ENCODE data around the gene BCL2L14.

BCL2L14 gene

GRCh38 chr12:12088761-12089160 lies 18.0 kb downstream of the BCL2L14 start:
- no peaks in the 10 kb centered on the region for H3K9me3 ChIP-seq (ENCODE audit: control insufficient read depth, insufficient read depth, low read depth, low read length)
- no peaks in the 10 kb centered on the region for H3K4me1 ChIP-seq (ENCODE audit: control insufficient read depth, insufficient read depth, low read length)
- H3K36me3 ChIP-seq (ENCODE audit: control insufficient read depth in 2 of 2, insufficient read depth in 1 of 2, low read length in 2 of 2), result no peaks in the 10 kb centered on the region
- ChIA-PET CTCF (no interaction called here), POLR2A (no interaction called here)
- no peak overlapping the region for H3K27ac ChIP-seq (ENCODE audit: extremely low read depth, low read depth, low read length)
- peak; percentile 53 for TF ChIP-seq ZNF335 (tag by site-specific recombination; conservative IDR thresholded peaks at IDR 0.05)
- TF ChIP-seq ZNF112 (tag by site-specific recombination; IDR thresholded peaks at IDR 0.05), result no peak
- TF ChIP-seq ZBTB48 (tag by site-specific recombination; IDR thresholded peaks at IDR 0.05), result no peak
- no peak for TF ChIP-seq SALL2 (tag by site-specific recombination; IDR thresholded peaks at IDR 0.05; ENCODE audit: borderline replicate concordance)
- H3K4me3 ChIP-seq (ENCODE audit: low read depth, low read length), result no peak overlapping the region

- ChIA-PET CTCF (interaction anchor here (0.6 to 0.7 kb wide), 2 partner anchors 91 to 161 kb away, joined by 3 to 6 read pairs; no protein-coding TSS in a partner anchor), POLR2A (interaction anchor here (0.5 kb wide), 1 partner anchor 402 kb away, joined by 3 read pairs; no protein-coding TSS in a partner anchor)
- TF ChIP-seq PRDM10 (tag by site-specific recombination; IDR thresholded peaks at IDR 0.05) (no peak), OVOL3 (tag by site-specific recombination; IDR thresholded peaks at IDR 0.05) (no peak), ZNF623 (tag by site-specific recombination; IDR thresholded peaks at IDR 0.05) (no peak), ZNF658 (tag by site-specific recombination; IDR thresholded peaks at IDR 0.05) (no peak), ZNF146 (tag by site-specific recombination; IDR thresholded peaks at IDR 0.05) (no peak), ZNF354C (tag by site-specific recombination; IDR thresholded peaks at IDR 0.05; ENCODE audit: borderline replicate concordance, low read depth) (no peak), BCL11B (tag by site-specific recombination; IDR thresholded peaks at IDR 0.05; ENCODE audit: low read depth) (no peak), SP3 (tag by site-specific recombination; IDR thresholded peaks at IDR 0.05) (no peak), MEIS1 (CRISPR knock-in tag; IDR thresholded peaks at IDR 0.05; ENCODE audit: borderline replicate concordance) (no peak), ZNF704 (tag by site-specific recombination; IDR thresholded peaks at IDR 0.05) (no peak), ZNF133 (tag by site-specific recombination; IDR thresholded peaks at IDR 0.05) (no peak)
- TF ChIP-seq, protein P1, sequence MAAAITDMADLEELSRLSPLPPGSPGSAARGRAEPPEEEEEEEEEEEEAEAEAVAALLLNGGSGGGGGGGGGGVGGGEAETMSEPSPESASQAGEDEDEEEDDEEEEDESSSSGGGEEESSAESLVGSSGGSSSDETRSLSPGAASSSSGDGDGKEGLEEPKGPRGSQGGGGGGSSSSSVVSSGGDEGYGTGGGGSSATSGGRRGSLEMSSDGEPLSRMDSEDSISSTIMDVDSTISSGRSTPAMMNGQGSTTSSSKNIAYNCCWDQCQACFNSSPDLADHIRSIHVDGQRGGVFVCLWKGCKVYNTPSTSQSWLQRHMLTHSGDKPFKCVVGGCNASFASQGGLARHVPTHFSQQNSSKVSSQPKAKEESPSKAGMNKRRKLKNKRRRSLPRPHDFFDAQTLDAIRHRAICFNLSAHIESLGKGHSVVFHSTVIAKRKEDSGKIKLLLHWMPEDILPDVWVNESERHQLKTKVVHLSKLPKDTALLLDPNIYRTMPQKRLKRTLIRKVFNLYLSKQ (tag by site-specific recombination; IDR thresholded peaks at IDR 0.05; ENCODE audit: borderline replicate concordance), result no peak
- no peaks in the 10 kb centered on the region for H3K9me3 ChIP-seq (ENCODE audit: control insufficient read depth, insufficient read depth, low read depth, low read length)
- H3K27ac ChIP-seq (ENCODE audit: extremely low read depth, low read depth, low read length), result no peak overlapping the region
- no peaks in the 10 kb centered on the region for H3K36me3 ChIP-seq (ENCODE audit: control insufficient read depth in 2 of 2, insufficient read depth in 1 of 2, low read length in 2 of 2)
- H3K4me3 ChIP-seq (ENCODE audit: low read depth, low read length), result no peak overlapping the region
- H3K4me1 ChIP-seq (ENCODE audit: control insufficient read depth, insufficient read depth, low read length), result peaks cover 3% of the 10 kb centered on the region; the same call in 1 of the 2 replicates
Observed at GRCh38 chr12:12091071-12091470, 20.3 kb downstream of the BCL2L14 start.
